8988T (cell line): ENCODE measurements around the gene MRGPRX3.

Source experiments
- DNase-seq: peaks from one replicate; pipeline ENCODE4 v3.0.0; 2011

Gene MRGPRX3

GRCh38 chr11:18171377-18172000, 39.1 kb downstream of the MRGPRX3 start:
- DNase-seq, result no peak

GRCh38 chr11:18172666-18173065, 40.3 kb downstream of the MRGPRX3 start, which contains the start of gene MRGPRX4:
Gene MRGPRX4, plus strand, starts transcription at chr11:18172837. Its CDS starts 420 bp downstream, at chr11:18173257.
- DNase-seq, result no peak

GRCh38 chr11:18173225-18173866, 41.0 kb downstream of the MRGPRX3 start:
- no peak for DNase-seq
